Adrenal gland (tissue), 19 donors: Measurements from ENCODE around the gene KCNJ6. TPM values are rescaled to one million over a fixed set of nuclear protein-coding genes. Genes with fewer than 3 reads are reported as not detected.
A peak's percentile ranks its signal among the peaks of the same experiment; 100 is the strongest.

Experiments used
- DNase-seq, 7 donors: peaks; one replicate each; pipeline ENCODE4 v3.0.0-alpha.2; 2019 to 2020
- H3K27ac ChIP-seq, 5 donors: fragments of 200-600 bp; sonication (generic) in 4 of 5; 1 replicate in 3 of 5; 2 replicates in 2 of 5; pipeline versions ENCODE4 v1.5.1 to v1.8.0; 2016 to 2020; ENCODE audit warnings: mild to moderate bottlenecking in 1 of 5
- H3K27me3 ChIP-seq: fragments of 200-600 bp; 2 replicates; pipeline ENCODE4 v1.8.0; 2021
- H3K36me3 ChIP-seq, 2 donors: fragments of 200-600 bp; replicated peaks in 1 of 2; 1 replicate in 1 of 2; 2 replicates in 1 of 2; pipeline versions ENCODE4 v1.5.1 to v1.8.0; 2018 to 2022
- H3K4me1 ChIP-seq, 2 donors: fragments of 200-600 bp; replicated peaks in 1 of 2; 1 replicate in 1 of 2; 2 replicates in 1 of 2; pipeline versions ENCODE4 v1.5.1 to v1.8.0; 2018 to 2021
- H3K4me3 ChIP-seq, 4 donors: fragments of 200-600 bp; sonication (generic) in 3 of 4; one replicate each; pipeline ENCODE4 v1.5.1; 2016 to 2018
- H3K9me3 ChIP-seq, 3 donors: fragments of 200-600 bp; sonication (generic) in 1 of 3; replicated peaks in 1 of 3; 1 replicate in 2 of 3; 2 replicates in 1 of 3; pipeline versions ENCODE4 v1.5.1 to v1.8.0; 2016 to 2021
- POLR2A ChIP-seq, 2 donors: fragments of 450-650 bp; IDR thresholded peaks; one replicate each; pipeline ENCODE4 v1.6.1; 2017; ENCODE audit warnings: antibody characterized with exemption in 2 of 2, mild to moderate bottlenecking in 2 of 2, moderate library complexity in 1 of 2
- WGBS, 4 donors: extraction: QIAGEN DNeasy Blood & Tissue Kit in 2 of 4; methylation state at CpG; one replicate each; pipeline versions ENCODE4 v1.1.5 to v1.1.7; 2013 to 2017; 5-methylcytosine and 5-hydroxymethylcytosine counted together
- intact Hi-C, 2 donors: fragments of 100-400 bp; cut with DNase I; formaldehyde crosslinking; loops; one replicate each; pipeline versions ENCODE4 v1.14.1 to v1.15.0; 2022 to 2023
- long read RNA-seq, 10 donors: library from polyadenylated mRNA in 3 of 10; unstranded in 2 of 10; stranded (forward) in 1 of 10; transcript quantifications; one replicate each; pipeline ENCODE4 v2.0.0 and lab custom pipeline, GENCODE V29; 2021 to 2026
- polyA plus RNA-seq, 3 donors: library from polyadenylated mRNA; stranded (reverse); fragments of 200-250 nt in 2 of 3; fragments of 350-450 nt in 1 of 3; fragmentation: Illumina TruSeq in 1 of 3; extraction: RNeasy Lipid Tissue Mini Kit (QIAGEN cat#74804) in 1 of 3; gene quantifications; one replicate each; pipeline ENCODE4 v1.2.3, GENCODE V29; 2013 to 2014
- total RNA-seq, 9 donors: library from RNA; depleted of rRNA in 4 of 9; stranded (reverse); fragments of >200 nt in 4 of 9; fragments of 120-200 nt in 1 of 9; fragmentation: NEBNext Ultra II Directional in 1 of 9; extraction: Animal tissue kit (Norgen Biotek cat#: 25700) in 1 of 9; gene quantifications; one replicate each; pipeline versions ENCODE4 v1.1.0 to v1.2.4, GENCODE V29; 2013 to 2023
- TF ChIP-seq, protein P1 (sequence below), 6 experiments: fragments of 450-650 bp in 4 of 6; fragments of 200-600 bp in 2 of 6; sonication (generic) in 1 of 6; IDR thresholded peaks; 1 replicate in 5 of 6; 2 replicates in 1 of 6; pipeline versions ENCODE4 v1.5.1 to v1.8.0; 2016 to 2021; ENCODE audit warnings: antibody characterized with exemption in 6 of 6, mild to moderate bottlenecking in 2 of 6, moderate library complexity in 1 of 6
- donor health status: healthy with polysubstance abuse.
- donor health status: Bipolar disorder and iron deficiency.
- donor health status: DM: yes; HTN: yes; CAD: no.
- donor health status: DM: no; HTN: no; CAD: no.
- donor health status: DM: no; HTN: no; CAD: no.
- donor health status: DM: yes; HTN: yes; CAD: no.

Gene KCNJ6, protein sequence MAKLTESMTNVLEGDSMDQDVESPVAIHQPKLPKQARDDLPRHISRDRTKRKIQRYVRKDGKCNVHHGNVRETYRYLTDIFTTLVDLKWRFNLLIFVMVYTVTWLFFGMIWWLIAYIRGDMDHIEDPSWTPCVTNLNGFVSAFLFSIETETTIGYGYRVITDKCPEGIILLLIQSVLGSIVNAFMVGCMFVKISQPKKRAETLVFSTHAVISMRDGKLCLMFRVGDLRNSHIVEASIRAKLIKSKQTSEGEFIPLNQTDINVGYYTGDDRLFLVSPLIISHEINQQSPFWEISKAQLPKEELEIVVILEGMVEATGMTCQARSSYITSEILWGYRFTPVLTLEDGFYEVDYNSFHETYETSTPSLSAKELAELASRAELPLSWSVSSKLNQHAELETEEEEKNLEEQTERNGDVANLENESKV
- total RNA-seq: under 1 TPM in 5 of 9 donors, not detected in 4; 0.04 to 0.60 (median 0.07) TPM
- under 1 TPM; 0.03 to 0.11 (median 0.08) TPM for polyA plus RNA-seq
- long read RNA-seq, donor 1: 0 reads
- long read RNA-seq, donor 2: 0 reads
- long read RNA-seq, donor 3: 0 reads
- long read RNA-seq, donor 4: 0 reads
- long read RNA-seq, donor 5: 0 reads
- long read RNA-seq, donor 6: 0 reads
- long read RNA-seq, donor 7: 0 reads
- long read RNA-seq, donor 8: 0 reads
- long read RNA-seq, donor 9: 0 reads
- long read RNA-seq, donor 10: 0 reads

DNA sequence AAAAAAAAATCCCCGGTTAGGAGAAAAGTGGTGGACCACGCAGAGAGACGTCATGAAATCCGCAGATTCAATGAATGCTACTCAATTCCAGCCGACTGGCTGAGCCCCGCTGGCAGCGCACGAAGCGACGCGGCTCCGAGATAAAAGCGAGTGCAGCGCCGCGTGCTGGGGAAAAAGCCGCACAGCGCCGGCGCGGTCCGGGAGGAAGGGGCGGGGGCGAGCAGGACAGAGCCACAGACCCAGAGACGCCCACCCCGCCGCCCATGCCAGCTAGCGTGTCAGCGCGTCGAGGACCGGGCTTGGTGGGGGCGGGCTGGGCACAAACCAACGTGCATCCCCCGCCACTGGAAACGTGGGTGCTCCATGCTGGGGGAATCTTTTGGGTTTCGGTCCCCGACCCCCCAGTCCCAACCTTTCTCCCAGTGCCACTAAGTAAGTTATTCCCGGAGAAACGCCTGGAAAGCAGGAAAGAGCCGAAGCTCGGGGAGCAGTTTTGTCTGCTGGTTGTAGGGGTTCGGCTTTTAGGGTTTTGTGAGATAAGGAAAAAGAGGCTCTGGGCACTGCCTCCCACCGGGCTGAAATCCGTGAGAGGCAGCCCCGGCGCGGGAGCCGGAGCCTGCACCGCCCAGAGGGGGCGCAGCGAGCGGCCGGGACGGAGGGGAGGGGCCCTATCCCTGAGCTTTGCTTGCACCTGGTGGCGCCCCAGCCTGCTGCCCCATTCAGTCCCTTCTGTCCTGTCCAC lies at the start of gene KCNJ6:
TSS of gene KCNJ6 (minus strand) at position 148 of the 742 bp plus-strand sequence. CDS start 75,775 bp downstream, outside the sequence.
- H3K9me3 ChIP-seq: no peaks in the 10 kb centered on the region

DNA sequence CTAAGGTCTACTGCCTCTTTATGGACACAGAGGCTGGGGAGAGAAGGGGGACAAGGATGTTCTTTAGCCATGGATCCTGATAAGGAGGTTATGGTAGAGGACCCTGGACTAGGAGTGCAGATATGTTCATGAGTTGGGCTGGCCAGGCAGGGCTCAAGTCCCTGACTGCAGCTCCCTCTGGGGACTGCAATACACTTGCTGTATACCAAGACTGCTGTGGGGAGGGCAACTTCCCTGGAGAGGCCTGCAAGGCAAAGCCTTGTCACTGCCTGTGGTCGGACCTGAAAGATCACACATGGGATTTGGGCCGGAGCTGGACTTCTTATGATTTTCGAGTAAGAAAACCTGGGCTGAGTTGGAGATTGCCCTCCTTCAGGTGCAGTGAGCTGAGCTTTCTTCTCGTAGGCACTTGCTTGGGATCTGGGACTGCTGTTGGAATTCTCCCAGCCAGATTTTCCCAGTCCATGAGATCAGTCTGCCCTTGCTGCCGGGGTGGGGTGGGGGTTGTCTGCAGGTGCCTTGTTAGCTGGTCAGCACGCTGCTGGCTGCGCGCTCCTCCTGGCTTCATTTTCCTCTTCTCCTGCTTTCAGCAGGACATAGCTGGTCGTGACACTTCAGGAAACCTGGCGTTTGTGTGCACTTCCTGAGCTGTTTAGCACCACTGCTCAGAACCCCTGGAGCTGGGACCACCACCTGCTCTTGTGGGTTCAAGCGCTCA lies 49.0 kb upstream of the KCNJ6 start:
- H3K4me3 ChIP-seq: no peak overlapping the region
- 69 to 77% (median 71%) methylated on average over 7 to 11 of the region's 11 CpGs for WGBS, 4 donors

More for the DNA sequence above, at the start of gene KCNJ6:
- Histone ChIP-seq H3K27me3 (peaks cover 35% of the 10 kb centered on the region), H3K36me3 (no peaks in the 10 kb centered on the region), H3K27ac (no peak within 1 kb of the TSS), H3K4me3 (no peak within 1 kb of the TSS), H3K4me1 (peaks cover 0 to 9% of the 10 kb centered on the region in 2 donors)
- intact Hi-C loops: loop anchor here in 1 of 2 donors (10.0 kb wide), 1 partner anchor 202 kb away; no protein-coding TSS in a partner anchor
- no peak for TF ChIP-seq POLR2A (IDR thresholded peaks at IDR 0.05)
- TF ChIP-seq, protein P1, sequence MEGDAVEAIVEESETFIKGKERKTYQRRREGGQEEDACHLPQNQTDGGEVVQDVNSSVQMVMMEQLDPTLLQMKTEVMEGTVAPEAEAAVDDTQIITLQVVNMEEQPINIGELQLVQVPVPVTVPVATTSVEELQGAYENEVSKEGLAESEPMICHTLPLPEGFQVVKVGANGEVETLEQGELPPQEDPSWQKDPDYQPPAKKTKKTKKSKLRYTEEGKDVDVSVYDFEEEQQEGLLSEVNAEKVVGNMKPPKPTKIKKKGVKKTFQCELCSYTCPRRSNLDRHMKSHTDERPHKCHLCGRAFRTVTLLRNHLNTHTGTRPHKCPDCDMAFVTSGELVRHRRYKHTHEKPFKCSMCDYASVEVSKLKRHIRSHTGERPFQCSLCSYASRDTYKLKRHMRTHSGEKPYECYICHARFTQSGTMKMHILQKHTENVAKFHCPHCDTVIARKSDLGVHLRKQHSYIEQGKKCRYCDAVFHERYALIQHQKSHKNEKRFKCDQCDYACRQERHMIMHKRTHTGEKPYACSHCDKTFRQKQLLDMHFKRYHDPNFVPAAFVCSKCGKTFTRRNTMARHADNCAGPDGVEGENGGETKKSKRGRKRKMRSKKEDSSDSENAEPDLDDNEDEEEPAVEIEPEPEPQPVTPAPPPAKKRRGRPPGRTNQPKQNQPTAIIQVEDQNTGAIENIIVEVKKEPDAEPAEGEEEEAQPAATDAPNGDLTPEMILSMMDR (IDR thresholded peaks at IDR 0.05): peak in 5 of 6 experiments; percentile 10 to 48 (median 36)
- 1 to 3% (median 2%) methylated on average over 30 to 56 of the region's 56 CpGs for WGBS, 4 donors
- DNase-seq: peak in 6 of 7 donors; percentile 15 to 57 (median 24)

DNA sequence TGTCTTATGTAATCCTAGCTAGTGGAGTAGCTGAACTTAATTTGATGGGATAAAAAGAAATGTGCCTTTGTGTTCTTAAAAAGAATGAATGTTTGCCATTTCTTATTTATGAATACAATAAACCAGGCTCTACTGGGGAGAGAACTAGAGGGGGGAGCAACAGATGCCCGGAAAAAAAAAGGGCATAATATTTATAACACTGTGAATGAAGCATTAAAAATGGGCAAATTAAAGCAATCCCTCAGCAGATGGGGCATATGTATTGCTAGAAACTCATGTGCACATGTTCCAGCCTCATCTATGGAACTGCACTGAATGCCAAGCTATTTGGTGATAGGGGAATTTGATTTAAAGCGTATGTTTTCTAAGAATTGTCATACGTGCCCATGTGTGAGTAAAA lies 42.3 kb upstream of the KCNJ6 start:
- Histone ChIP-seq H3K27me3 (peaks cover 7% of the 10 kb centered on the region), H3K9me3 (no peaks in the 10 kb centered on the region), H3K4me3 (no peak overlapping the region), H3K36me3 (no peaks in the 10 kb centered on the region), H3K27ac (no peak overlapping the region), H3K4me1 (no peaks in the 10 kb centered on the region)
- DNase-seq: no peak
- WGBS, 4 donors: 60 to 77% (median 70%) methylated on average over 3 of the region's 3 CpGs
- TF ChIP-seq POLR2A (IDR thresholded peaks at IDR 0.05): no peak
- TF ChIP-seq, protein P1 (IDR thresholded peaks at IDR 0.05): no peak
- intact Hi-C loops: no loop called here

More for the DNA sequence above, 49.0 kb upstream of the KCNJ6 start:
- no peaks in the 10 kb centered on the region for H3K36me3 ChIP-seq
- H3K4me1 ChIP-seq: no peaks in the 10 kb centered on the region
- H3K27ac ChIP-seq: no peak overlapping the region
- DNase-seq: no peak
- H3K27me3 ChIP-seq: no peaks in the 10 kb centered on the region
- intact Hi-C loops: no loop called here
- no peaks in the 10 kb centered on the region for H3K9me3 ChIP-seq
- TF ChIP-seq, protein P1 (IDR thresholded peaks at IDR 0.05): no peak
- TF ChIP-seq POLR2A (IDR thresholded peaks at IDR 0.05): no peak
